ENCODE data around the gene CHFR.
"Not testable (repeated sequence)": the region's sequence is repeated elsewhere in the genome, so short reads cannot be mapped to it uniquely, and the experiment has no call there.

Gene CHFR

DNA sequence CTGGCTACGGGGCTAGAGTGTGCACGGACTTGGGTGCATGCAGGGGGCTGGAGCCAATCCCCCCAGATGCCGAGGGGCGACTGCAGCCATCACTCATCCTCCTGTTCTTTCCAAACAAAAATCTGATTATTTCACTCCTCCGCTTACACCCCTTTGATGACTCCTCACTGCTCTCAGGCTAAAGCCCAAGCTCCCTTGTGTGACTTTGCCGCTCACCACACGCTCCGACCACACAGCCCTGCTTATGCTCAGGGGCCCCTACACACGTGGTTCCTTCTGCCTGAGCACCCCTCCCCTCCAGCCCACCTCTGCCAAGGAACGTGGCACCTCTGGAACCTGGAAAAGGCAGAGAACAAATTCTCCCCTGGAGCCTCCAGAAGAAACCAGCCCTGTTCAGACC, 13.7 kb downstream of the CHFR start:
- DNase-seq, result no peak

DNA sequence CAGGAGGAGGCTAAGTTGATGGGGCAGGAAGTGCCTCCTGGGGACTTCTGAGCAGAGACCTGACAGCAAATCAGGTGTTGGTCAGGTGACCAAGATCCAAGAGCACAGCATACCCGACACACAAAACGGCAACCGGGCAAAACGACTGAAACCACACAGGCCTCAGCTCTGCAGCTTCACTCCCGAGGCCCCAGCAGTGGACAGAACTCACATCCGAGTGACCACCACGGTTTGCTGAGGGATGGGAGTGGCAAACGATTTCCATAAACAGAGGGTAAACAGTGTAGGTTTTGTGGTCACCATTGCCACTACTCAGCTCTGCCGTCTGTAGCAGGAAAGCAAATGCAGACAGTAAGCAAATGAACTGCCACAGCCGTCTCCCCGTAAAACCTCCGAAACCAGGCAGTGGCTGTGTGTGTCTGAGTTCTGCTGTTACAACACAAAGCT, 14.4 kb downstream of the CHFR start:
- DNase-seq, result no peak

DNA sequence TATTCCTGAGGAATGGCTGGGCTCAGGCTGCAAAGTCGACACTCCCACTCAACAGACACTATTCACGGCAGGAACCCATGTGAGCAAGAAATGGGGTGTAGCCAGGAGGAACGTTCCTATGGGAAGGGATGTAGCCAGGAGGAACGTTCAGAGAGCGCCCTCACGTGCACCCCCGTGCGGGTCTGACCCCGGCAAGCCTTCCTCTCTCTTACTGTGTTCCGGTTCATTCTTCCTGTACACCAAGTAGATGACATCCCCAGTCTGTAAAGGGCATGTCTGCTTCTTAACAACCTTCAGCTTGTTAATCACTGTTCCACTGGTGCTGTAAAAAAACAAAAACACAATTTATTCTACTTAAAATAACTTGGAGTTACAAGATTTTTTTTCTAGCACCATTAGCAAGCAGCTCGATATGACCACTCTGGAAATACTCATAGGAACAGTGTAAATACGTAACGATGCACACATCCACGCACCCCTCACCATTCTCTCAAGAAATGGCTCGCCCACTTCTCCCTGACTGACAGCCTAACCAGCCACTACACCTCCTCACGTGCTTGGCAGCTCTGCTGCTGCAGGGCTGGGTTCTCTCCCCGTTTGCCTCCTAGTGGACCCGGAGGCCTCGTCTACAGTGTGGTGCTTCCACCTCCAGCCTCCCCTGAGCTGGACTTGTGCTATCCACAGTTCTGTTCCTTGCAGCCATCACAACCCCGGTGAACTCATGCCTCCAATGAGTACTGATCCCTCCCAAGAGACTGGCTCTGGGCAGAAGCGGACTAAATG, 15.1 kb downstream of the CHFR start:
- DNase-seq, result no peak

DNA sequence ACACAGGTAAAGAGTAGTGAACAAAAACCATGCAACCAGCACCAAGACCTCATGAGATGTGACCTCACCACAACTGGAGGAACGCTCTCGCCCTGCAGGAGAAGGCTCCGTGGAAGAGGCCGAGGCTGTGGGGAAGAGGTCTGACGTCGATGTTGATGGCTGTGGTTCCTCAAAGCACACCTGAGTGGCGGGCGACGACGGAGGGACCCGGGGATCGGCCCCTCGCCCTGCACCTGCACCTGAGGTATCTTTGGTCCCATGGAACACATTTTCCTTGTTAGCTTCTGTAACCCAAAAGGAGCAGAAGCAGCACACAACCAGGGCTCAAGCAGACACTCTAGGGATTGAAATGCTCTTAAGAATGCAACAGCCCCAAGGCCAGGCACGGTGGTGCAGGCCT, 17.9 kb downstream of the CHFR start:
- DNase-seq, result no peak

GRCh38 chr12:132866251-132866828, 21.1 kb downstream of the CHFR start:
- DNase-seq, result no peak

DNA sequence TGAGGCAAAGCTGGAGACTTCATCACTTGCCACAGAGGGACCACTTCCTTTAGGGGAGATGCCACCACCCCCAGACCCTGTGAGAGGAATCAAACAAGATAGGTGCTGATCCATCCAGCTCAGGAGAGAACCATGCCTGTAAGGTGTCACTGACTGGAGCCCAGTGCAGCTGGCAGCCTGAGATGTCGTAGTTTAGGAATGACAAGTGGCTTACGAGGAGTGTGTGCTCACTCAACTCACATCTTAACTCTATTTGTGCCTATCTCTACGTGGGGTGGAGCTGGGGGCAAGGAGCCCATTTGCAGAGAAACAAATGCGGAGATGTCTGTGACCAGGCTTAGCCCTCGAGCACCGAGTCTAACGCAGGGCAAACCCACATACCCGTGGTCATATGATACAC, 25.8 kb downstream of the CHFR start:
- no peak for DNase-seq

DNA sequence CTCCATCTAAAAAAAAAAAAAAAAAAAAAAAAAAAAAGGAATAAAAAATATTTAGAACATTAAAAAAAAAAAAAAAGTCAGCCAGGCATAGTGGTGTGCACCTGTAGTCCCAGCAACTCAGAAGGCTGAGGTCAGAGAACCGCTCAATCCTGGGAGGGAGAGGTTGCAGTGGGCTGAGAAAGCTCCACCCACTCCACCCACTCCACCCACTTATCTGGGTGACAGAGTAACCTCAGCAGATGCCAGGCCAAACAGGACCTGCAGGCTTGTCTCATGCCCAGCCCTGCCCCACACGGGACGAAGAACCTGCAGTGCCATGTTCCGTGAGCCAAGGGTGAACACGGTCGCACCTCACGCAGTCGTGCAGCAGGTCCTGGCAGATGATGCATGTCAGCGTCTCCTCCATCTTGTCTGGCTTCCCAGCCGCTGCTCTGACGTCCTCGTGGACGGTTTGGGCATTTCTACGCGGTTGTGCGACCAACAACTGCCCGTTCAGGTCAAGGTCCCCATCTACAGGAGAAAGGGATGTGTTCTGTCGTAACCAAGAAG, 28.6 kb downstream of the CHFR start:
- no peak for DNase-seq

- not testable (repeated sequence) for DNase-seq
These were observed 30.4 kb downstream of the CHFR start for GRCh38 chr12:132857019-132857418.

GRCh38 chr12:132856581-132856980, 30.8 kb downstream of the CHFR start:
- DNase-seq, result no peak

GRCh38 chr12:132855211-132855610, 32.2 kb downstream of the CHFR start:
- not testable (repeated sequence) for DNase-seq

- no peak for DNase-seq
These were observed 33.9 kb downstream of the CHFR start for GRCh38 chr12:132853285-132854092.

DNA sequence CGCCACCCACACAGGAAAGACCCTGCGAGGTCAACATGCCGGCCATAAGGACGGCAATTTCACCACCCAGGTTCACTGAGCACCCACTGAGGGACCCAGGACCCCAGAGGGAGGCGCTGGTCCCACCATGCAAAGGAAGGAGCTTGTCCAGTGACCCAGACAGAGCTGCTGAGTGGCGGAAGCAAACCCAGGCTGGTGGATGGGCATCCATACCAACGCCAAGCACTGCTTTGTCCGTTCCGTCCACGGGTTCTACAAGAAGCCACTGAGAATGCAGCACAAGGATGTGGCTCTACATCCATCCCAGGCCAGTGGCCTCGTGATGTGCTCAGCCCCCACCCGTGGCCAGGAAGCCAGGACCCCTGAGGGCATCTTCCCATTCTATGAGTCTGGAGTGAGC, 34.9 kb downstream of the CHFR start:
- no peak for DNase-seq

GRCh38 chr12:132851465-132851864, 35.9 kb downstream of the CHFR start:
- no peak for DNase-seq

DNA sequence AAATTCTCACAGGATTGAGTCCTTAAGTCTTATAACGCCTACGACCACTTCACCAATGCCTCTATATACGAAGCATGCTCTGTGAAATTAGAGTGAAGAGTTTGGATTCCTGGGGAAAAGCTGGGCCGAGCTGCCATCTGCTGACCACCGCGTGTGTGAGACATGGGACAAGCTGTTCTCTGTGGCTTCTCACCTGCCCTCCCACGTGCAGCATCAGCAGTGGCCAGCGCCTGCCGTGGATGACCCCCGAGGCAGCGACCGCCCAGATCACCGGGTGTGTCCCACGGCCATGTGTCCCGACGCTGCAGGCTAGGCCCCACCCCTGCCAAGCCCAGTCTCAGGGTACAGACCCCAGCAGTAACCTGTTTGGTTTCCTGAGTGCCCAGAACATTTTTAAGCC, 37.1 kb downstream of the CHFR start:
- DNase-seq, result no peak

- DNase-seq, result no peak
These were observed 38.9 kb downstream of the CHFR start for GRCh38 chr12:132848521-132848920.

GRCh38 chr12:132847363-132848356, 39.7 kb downstream of the CHFR start:
- no peak for DNase-seq

DNA sequence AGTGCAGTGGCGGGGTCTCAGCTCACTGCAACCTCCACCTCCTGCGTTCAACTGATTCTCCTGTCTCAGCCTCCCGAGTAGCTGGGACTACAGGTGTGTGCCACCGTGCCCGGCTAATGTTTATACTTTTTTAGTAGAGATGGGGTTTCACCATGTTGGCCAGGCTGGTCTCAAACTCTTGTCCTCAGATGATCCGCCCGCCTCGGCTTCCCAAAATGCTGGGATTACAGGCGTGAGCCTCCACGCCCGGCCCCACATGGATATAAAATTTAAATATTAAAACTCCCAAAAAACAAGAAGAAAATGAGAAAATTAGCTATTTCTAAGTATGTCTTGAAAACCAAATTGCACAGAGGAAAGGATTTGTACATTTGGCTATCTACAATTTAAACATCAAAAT, 42.7 kb downstream of the CHFR start:
- not testable (repeated sequence) for DNase-seq

GRCh38 chr12:132842449-132843045, 44.9 kb downstream of the CHFR start:
- DNase-seq, result no peak

DNA sequence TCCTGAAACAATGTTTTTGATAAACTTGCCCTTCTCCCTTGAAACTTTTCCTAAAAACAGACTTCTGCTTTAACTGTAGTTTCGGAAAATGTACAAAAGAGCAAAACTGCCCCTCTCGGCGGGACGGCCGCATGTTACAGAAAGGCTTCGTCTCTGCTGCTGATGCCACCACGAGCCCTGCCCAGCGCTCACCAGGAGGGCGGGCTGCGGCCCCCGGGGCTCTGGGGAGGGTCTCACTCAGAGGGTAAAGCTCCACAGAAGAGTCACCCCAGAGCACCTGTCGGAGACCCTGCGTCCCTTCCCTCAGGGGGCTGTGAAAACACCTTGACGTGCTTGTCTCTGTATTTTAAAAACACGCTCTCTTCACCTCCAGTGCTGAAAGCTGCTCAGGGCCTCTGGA, 46.3 kb downstream of the CHFR start:
- no peak for DNase-seq

GRCh38 chr12:132840536-132840935, 46.9 kb downstream of the CHFR start:
- DNase-seq, result no peak

DNA sequence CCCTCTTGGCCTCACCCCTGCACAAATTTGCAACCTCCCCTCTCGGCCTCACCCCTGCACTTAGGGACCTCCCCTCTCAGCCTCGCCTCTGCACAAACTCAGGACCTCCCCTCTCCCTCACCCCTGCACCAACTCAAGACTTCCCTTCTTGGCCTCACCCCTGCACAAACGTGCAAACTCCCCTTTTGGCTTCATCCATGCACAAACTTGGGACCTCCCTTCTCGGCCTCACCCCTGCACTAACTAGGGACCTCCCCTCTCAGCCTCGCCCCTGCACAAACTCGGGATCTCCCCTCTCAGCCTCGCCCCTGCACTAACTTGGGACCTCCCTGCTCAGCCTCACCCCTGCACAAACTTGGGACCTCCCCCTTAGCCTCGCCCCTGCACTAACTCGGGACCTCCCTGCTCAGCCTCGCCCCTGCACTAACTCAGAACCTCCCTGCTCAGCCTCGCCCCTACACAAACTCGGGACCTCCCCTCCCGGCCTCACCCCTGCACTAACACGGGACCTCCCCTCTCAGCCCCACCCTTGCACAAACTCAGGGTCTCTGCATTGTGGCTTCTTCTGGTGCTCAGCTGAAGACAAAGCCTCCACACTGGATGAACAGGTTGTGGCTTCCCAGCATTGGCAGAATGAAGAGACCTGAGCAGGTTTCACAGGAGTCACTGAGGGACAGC, 47.7 kb downstream of the CHFR start:
- no peak for DNase-seq
